ENCODE measurements around the gene KLF4.
"Not testable (repeated sequence)": the region's sequence is repeated elsewhere in the genome, so short reads cannot be mapped to it uniquely, and the experiment has no call there.

The KLF4 gene

GRCh38 chr9:107489687-107490605 lies at the start of gene KLF4:
Gene KLF4, minus strand, starts transcription at chr9:107489769. Its CDS starts 597 bp downstream, at chr9:107489172.
- peak; percentile 55 for DNase-seq

GRCh38 chr9:107536462-107536861 lies 46.9 kb upstream of the KLF4 start:
- DNase-seq: no peak

- no peak for DNase-seq
Observed at GRCh38 chr9:107534510-107535078, 45.0 kb upstream of the KLF4 start.

- DNase-seq: no peak
Observed at GRCh38 chr9:107530679-107531078, 41.1 kb upstream of the KLF4 start.

- DNase-seq: no peak
Observed at GRCh38 chr9:107528686-107529085, 39.1 kb upstream of the KLF4 start.

GRCh38 chr9:107523539-107523938 lies 34.0 kb upstream of the KLF4 start:
- no peak for DNase-seq

- DNase-seq: no peak
Observed at GRCh38 chr9:107520186-107520585, 30.6 kb upstream of the KLF4 start.

DNA sequence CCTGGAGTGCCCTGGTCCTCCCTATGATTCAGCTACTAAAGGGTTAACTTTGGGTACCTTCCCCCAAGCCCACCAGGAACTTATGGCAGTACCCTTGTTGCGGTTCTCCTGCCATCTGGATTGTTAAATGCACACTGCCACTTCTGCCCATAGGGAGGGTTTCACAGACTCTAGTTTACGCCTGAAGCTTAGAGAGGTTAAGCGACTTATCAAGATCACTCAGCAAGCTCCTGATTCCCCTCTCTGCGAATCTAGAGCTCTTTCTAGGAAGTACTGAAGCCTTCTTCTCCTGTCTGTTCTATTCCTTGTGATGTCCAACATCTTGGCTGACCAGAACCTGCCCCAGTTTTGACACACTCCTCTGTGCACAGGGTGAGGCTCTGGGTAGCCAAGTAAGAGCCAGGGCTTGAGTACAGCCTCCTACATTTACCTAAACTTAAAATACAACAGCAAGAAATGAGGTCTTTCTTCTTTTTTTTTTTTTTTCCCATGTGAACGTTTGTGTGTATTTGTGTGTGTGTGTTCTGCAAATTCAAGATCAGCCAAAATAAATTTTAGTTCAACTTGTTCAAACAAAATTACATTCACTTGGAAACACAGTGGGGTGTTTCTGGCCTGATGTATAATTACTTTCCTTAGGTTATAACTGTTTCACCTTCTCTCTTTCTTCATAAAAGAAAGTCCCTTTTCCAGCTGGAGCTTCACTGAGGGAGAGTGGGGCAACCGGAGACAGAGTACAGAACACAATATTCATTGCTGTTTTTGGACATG lies 28.7 kb upstream of the KLF4 start:
- DNase-seq: no peak

GRCh38 chr9:107513464-107514100 lies 24.0 kb upstream of the KLF4 start:
- DNase-seq: no peak

- no peak for DNase-seq
Observed at GRCh38 chr9:107504585-107505455, 15.3 kb upstream of the KLF4 start.

- no peak for DNase-seq
Observed at GRCh38 chr9:107502464-107502863, 12.9 kb upstream of the KLF4 start.

DNA sequence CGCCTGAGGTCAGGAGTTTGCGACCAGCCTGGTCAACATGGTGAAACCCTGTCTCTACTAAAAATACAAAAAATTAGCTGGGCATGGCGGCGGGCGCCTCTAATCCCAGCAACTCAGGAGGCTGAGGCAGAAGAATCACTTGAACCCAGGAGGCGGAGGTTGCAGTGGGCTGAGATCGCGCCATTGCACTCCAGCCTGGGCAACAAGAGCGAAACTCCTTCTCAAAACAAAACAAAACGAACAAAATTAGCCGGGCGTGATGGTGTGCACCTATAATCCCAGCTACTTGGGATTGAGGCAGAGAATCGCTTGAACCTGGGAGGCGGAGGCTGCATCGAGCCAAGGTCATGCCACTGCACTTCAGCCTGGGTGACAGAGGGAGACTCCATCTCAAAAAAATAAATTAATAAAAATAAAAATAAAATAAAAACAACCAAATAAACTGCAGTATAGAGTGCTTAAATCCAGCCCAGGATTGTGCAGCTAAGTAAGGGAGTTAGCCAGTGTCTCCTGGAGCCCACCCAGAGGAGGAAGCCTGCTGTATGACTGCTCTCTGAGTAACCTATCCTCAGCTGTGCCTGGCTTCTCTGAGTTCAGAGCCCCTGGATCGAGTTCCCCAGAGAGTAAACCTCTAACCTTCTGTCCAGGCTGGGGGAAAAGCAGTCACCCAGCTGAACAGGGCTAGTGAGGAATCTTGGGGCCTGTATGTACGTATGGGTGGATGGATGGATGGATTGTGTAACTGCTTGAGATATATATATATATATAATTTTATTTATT lies 11.0 kb upstream of the KLF4 start:
- not testable (repeated sequence) for DNase-seq

- no peak for DNase-seq
Observed at GRCh38 chr9:107496976-107497375, 7.4 kb upstream of the KLF4 start.

- DNase-seq: no peak
Observed at GRCh38 chr9:107492381-107492970, 2.9 kb upstream of the KLF4 start.

GRCh38 chr9:107491081-107492053 lies 1.8 kb upstream of the KLF4 start:
- no peak for DNase-seq

DNA sequence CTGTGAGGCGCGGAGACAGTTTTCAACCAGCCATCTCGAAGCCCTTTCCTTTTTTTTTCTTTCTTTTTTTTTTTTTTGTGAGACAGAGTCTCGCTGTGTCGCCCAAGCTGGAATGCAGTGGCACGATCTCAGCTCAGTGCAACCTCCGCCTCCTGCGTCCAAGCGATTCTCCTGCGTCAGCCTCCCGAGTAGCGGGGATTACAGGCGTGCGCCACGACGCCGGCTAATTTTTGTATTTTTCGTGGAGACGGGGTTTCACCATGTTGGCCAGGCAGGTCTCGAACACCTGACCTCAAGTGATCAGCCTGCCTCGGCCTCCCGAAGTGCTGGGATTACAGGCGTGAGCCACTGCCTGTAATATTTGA lies 1.0 kb upstream of the KLF4 start:
- not testable (repeated sequence) for DNase-seq

DNA sequence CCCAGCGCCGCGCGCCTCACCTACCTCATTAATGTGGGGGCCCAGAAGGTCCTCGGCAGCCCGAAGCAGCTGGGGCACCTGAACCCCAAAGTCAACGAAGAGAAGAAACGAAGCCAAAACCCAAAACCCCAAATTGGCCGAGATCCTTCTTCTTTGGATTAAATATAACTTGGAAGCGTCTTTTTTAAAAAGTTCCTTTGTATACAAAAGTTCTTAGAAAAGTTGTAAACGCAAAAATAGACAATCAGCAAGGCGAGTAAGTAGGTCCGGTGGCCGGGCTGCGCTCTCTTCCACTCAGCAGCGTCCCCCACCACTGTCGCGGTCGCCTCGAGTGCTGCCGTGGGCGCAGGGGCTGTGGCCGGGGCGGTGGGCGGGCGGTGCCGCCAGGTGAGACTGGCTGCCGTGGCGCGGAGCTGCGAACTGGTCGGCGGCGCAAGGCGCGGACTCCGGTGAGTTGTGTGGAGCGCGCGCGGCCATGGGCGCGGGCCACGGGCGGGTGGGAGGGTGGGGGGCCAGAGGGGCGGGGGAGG lies 360 bp downstream of the KLF4 start:
- no peak for DNase-seq

- DNase-seq: no peak
Observed at GRCh38 chr9:107488375-107489143, 1.0 kb downstream of the KLF4 start.

Data from NCI-H2227 treated with DMSO at 0.1 percent for 48 hours (cell line).